GM10847 (cell line): ENCODE results near the gene CYB5B.

Source experiments
- POLR2A ChIP-seq: IDR thresholded peaks from 2 replicates; pipeline ENCODE4 v1.6.1; 2011; ENCODE audit not compliant: insufficient read length; ENCODE audit errors: extremely low read depth

CYB5B gene

GRCh38 chr16:69509125-69509524 lies 84.7 kb downstream of the CYB5B start:
- TF ChIP-seq POLR2A = no peak

- no peak for TF ChIP-seq POLR2A
Measured at GRCh38 chr16:69511651-69512050, 87.2 kb downstream of the CYB5B start.

GRCh38 chr16:69513180-69513966 lies 89.0 kb downstream of the CYB5B start:
- TF ChIP-seq POLR2A = no peak

GRCh38 chr16:69514356-69514755 lies 89.9 kb downstream of the CYB5B start:
- no peak for TF ChIP-seq POLR2A
